ENCODE data around the gene PCSK6. TPM values are rescaled to one million over a fixed set of nuclear protein-coding genes. Genes with fewer than 3 reads are reported as not detected.
"Not testable (repeated sequence)": the region's sequence is repeated elsewhere in the genome, so short reads cannot be mapped to it uniquely, and the experiment has no call there.

The PCSK6 gene
- total RNA-seq, 1 donor = 0.54 TPM

GRCh38 chr15:101409621-101410020 lies 79.9 kb downstream of the PCSK6 start:
- no peak for DNase-seq (ENCODE audit: low read depth in 2 of 3, low spot score in 2 of 3)

- DNase-seq (ENCODE audit: low read depth in 2 of 3, low spot score in 2 of 3) = no peak
Measured at GRCh38 chr15:101407966-101408775, 81.3 kb downstream of the PCSK6 start.

- no peak for DNase-seq (ENCODE audit: low read depth in 2 of 3, low spot score in 2 of 3)
Measured at GRCh38 chr15:101407439-101407838, 82.1 kb downstream of the PCSK6 start.

- no peak for DNase-seq (ENCODE audit: low read depth in 2 of 3, low spot score in 2 of 3)
Measured at GRCh38 chr15:101406526-101407195, 82.8 kb downstream of the PCSK6 start.

- no peak for DNase-seq (ENCODE audit: low read depth in 2 of 3, low spot score in 2 of 3)
Measured at GRCh38 chr15:101406036-101406435, 83.5 kb downstream of the PCSK6 start.

GRCh38 chr15:101404245-101404644 lies 85.3 kb downstream of the PCSK6 start:
- no peak for DNase-seq (ENCODE audit: low read depth in 2 of 3, low spot score in 2 of 3)

GRCh38 chr15:101402883-101403282 lies 86.6 kb downstream of the PCSK6 start:
- DNase-seq (ENCODE audit: low read depth in 2 of 3, low spot score in 2 of 3) = not testable (repeated sequence)

GRCh38 chr15:101401286-101401685 lies 88.2 kb downstream of the PCSK6 start:
- no peak for DNase-seq (ENCODE audit: low read depth in 2 of 3, low spot score in 2 of 3)

- no peak for DNase-seq (ENCODE audit: low read depth in 2 of 3, low spot score in 2 of 3)
Measured at GRCh38 chr15:101399431-101399830, 90.1 kb downstream of the PCSK6 start.

GRCh38 chr15:101398247-101398646 lies 91.3 kb downstream of the PCSK6 start:
- DNase-seq (ENCODE audit: low read depth in 2 of 3, low spot score in 2 of 3) = no peak

- DNase-seq (ENCODE audit: low read depth in 2 of 3, low spot score in 2 of 3) = peak in 2 of 3 donors; percentile 51 to 81
Measured at GRCh38 chr15:101397521-101398003, 91.9 kb downstream of the PCSK6 start.

- DNase-seq (ENCODE audit: low read depth in 2 of 3, low spot score in 2 of 3) = no peak
Measured at GRCh38 chr15:101396484-101397261, 92.8 kb downstream of the PCSK6 start.

- no peak for DNase-seq (ENCODE audit: low read depth in 2 of 3, low spot score in 2 of 3)
Measured at GRCh38 chr15:101394654-101395053, 94.9 kb downstream of the PCSK6 start.

GRCh38 chr15:101394056-101394630 lies 95.4 kb downstream of the PCSK6 start:
- no peak for DNase-seq (ENCODE audit: low read depth in 2 of 3, low spot score in 2 of 3)

- no peak for DNase-seq (ENCODE audit: low read depth in 2 of 3, low spot score in 2 of 3)
Measured at GRCh38 chr15:101393172-101393571, 96.3 kb downstream of the PCSK6 start.

GRCh38 chr15:101391981-101392640 lies 97.4 kb downstream of the PCSK6 start:
- peak in 1 of 3 donors; percentile 32 for DNase-seq (ENCODE audit: low read depth in 2 of 3, low spot score in 2 of 3)

- no peak for DNase-seq (ENCODE audit: low read depth in 2 of 3, low spot score in 2 of 3)
Measured at GRCh38 chr15:101391431-101391830, 98.1 kb downstream of the PCSK6 start.

GRCh38 chr15:101390462-101390861 lies 99.0 kb downstream of the PCSK6 start:
- no peak for DNase-seq (ENCODE audit: low read depth in 2 of 3, low spot score in 2 of 3)

GRCh38 chr15:101390060-101390459 lies 99.4 kb downstream of the PCSK6 start:
- DNase-seq (ENCODE audit: low read depth in 2 of 3, low spot score in 2 of 3) = no peak

- no peak for DNase-seq (ENCODE audit: low read depth in 2 of 3, low spot score in 2 of 3)
Measured at GRCh38 chr15:101389362-101389761, 100.1 kb downstream of the PCSK6 start.

Measured in hematopoietic multipotent progenitor cell (in vitro differentiated cells).